GM18870 (cell line): ENCODE data around the gene ZNF408.

Experiments
- ATAC-seq: cut with Tn5 transposase; IDR thresholded peaks from one replicate; pipeline ENCODE4 v1.9.1; 2021; ENCODE audit warnings: moderate library complexity; ENCODE audit not compliant: unreplicated experiment

The ZNF408 gene

DNA sequence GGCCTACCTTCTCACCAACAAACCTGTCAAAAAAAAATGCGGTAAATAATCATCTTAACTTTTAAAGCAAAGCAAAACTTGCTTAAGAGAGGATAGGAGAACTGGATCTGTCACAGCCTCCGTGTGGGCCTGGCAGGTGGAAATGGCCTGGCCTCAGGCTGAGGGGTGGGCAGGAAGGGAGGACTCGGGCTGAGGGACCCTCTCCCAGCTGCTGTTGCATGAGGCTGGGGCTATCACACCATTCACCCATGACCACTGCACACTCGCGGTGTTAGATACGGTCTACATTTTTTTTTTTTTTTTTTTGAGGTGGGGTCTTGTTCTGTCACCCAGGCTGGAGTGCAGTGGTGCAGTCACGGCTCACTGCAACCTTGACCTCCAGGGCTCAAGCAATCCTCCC is 24.9 kb upstream of the ZNF408 start:
- no peak for ATAC-seq

- ATAC-seq = no peak
These were observed 24.2 kb upstream of the ZNF408 start for GRCh38 chr11:46676436-46677158.

GRCh38 chr11:46677169-46677568 is 23.7 kb upstream of the ZNF408 start:
- ATAC-seq = no peak

DNA sequence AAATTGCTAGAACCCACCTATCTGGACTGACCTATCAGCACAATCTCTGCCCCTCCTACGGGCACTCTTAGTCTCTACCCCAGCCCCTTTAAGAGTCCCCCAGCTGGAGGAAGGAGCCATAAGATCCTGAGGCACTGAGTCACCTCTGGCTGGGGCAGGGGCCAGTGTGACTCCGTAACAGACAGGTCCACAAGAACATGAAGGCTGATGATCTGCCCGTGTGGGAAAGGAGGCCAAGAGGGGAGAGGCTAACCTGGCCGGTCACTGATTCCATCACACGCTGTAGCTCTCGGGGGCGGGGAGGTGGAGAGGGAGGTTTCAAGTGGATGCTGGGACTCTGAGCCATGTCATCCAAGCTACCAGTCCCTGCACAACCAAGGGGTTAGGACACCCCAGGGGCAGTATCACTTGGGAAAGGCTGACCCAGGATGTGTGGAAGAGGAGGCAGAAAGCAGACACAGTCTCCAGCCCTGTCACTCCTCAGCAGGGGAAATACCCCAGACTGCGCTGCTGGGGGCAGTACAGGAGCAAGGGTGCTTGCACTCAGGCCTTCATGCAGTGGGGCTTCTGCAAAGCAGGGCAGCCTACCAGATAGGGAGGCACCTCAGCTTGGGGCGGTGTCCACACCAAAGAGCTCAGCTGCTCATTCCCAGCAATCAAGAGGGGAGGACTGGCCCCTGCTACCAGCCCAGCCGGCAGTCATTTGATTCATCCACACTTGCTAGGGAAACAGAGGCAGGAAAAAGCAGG is 22.7 kb upstream of the ZNF408 start:
- no peak for ATAC-seq

DNA sequence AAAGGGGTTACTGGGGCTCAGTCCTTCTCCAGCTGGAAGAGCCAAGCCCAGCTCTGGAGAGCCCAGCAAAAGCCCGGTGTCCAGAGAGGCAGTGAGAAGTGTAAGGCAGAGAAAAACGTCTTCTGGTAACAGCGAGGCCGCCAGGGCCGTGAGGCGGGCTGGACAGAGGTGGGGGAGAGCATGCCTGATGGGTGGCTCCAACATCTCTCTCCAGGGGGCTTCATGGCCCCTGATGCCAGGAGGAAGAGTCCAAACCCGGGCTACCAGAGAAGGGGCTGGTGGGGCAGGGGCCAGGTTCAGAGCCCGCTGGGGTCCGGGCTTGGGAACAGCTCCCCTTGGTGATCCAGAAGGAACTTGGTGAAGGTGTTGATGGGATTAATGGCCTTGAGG is 22.1 kb upstream of the ZNF408 start:
- ATAC-seq = no peak

GRCh38 chr11:46679241-46680163 is 21.3 kb upstream of the ZNF408 start:
- no peak for ATAC-seq

- ATAC-seq = no peak
These were observed 20.6 kb upstream of the ZNF408 start for GRCh38 chr11:46680164-46680760.

DNA sequence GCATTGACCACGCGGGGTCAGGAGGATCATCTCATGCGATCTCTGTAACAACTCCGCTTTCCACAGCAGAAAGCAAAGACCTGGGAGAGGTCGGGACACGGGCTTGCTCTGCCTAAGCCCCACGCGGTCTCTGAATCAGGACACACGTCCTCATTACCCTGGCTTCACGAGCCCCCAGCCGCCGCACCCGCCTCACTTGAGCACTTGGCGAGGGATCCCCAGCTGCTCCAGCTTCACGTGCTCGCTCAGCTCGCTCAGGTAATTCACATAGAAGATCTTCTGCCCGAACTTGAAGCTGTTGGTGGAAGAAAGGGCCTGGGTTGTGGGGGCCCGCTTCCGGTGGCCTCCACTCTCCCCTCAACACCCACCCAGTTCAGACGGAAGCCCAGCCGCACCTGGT is 20.0 kb upstream of the ZNF408 start:
- no peak for ATAC-seq

GRCh38 chr11:46681814-46682213 is 19.0 kb upstream of the ZNF408 start:
- no peak for ATAC-seq

- no peak for ATAC-seq
These were observed 17.8 kb upstream of the ZNF408 start for GRCh38 chr11:46682773-46683752.

DNA sequence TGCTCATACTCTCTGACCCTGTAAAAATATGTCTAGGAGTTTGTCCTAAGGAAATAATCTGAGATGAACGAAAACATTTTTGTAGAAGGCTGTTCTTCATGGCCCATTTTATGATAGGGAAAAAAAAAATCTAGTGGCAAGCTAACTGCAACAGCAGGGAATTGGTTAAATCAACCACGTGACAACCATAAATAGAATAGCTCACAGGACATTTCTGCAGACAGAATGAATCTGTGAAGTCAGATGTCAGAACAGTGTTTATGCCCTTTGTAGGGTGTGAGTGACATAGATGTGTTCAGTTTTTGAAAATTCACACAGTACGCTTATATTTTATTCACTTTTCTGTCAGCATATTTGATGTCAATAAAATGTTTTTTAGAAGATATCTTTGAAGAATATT is 16.5 kb upstream of the ZNF408 start:
- ATAC-seq = no peak

GRCh38 chr11:46686886-46687795 is 13.7 kb upstream of the ZNF408 start:
- ATAC-seq = no peak

- ATAC-seq = no peak
These were observed 10.1 kb upstream of the ZNF408 start for GRCh38 chr11:46690702-46691101.

GRCh38 chr11:46692450-46692849 is 8.4 kb upstream of the ZNF408 start:
- no peak for ATAC-seq

GRCh38 chr11:46693597-46694012 is 7.2 kb upstream of the ZNF408 start:
- ATAC-seq = no peak

DNA sequence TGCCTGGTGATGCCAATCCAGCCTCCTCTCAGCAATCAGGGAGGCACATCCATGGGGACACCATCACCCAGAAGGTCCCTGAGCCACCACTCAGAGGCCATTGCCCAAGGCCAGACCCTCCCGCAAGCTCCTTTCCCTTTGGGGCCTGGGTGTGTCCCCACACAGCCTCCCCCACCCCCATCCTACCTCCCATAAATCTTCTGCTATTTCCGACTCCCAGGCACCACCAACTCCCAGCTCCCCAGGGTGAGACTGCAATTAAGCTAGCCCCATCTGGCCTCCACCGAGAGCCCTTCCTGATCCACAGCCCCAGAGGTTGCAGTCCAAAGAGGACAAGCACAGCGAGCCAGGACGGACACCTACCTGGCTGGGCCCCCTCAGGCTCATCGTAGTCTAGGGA is 6.8 kb upstream of the ZNF408 start:
- ATAC-seq = no peak

DNA sequence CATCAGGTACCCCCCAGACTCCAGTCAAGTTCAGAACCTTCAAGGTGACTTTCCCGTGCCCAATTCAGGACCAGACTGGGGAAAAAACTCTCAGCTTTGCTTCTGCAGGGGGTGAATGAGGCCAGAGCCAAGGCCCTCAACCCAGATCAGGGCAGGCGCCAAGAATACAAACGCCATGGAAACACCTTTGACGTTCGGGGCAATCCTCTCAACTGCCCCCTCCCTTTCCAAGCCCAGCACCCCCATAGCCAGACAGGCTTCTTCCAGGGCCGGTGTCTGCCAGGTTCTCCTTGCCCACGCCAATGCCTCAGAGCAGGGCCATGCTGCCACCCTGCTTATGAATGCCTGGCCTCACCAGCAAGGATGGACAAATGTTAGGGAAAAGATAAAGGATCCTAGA is 6.2 kb upstream of the ZNF408 start:
- ATAC-seq = no peak

GRCh38 chr11:46695345-46696211 is 5.3 kb upstream of the ZNF408 start:
- no peak for ATAC-seq
